GM19238 (cell line): Measurements from ENCODE around the gene ZNF443.
"Not testable (repeated sequence)": the region's sequence is repeated elsewhere in the genome, so short reads cannot be mapped to it uniquely, and the experiment has no call there.

ENCODE experiments used
- DNase-seq: peaks from one replicate; pipeline ENCODE4 v3.0.0; 2011; ENCODE audit warnings: low spot score; ENCODE audit not compliant: insufficient read length

ZNF443 gene

DNA sequence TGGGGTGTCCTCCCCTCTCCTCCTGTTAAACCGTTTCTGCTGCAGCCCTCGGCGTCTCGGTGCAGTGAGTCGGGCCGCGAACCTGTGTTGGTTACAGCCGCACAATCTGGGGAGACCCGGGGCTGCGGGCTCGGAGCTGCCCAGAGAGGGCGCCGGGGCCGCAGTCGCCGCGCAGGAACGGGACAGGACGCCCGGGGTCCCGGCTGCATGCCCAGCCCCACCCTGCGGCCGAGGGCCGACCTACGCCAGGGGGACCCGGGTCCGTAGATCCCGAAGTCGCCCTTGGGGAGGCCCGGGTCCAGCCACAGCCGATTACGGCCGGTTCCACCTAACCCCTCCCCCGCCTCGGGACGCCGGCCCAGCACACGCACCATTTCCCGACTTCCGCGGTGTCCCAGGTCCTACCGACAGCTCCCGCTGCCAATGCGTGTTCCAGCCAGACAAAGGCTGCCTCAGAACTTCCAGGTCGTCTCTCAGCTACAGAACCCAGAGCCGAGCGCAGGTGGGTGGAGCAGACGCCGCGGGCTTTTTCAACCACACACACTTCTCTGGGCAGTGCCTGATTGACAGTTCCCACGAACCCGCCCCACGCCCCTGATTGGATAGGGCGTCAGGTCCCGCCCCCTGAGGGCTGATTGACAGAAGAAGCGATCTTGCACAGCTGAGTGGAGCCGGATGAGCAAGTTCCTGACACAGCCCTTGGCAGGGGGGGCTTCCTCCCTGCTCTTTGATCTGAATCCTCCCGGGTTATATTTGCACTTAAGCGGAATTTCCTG is at the start of gene ZNF443:
TSS of gene ZNF443 (minus strand) at position 481 of the 776 bp plus-strand sequence. CDS start at position 374, 107 bp downstream.
- peak; percentile 58 for DNase-seq

GRCh38 chr19:12486265-12486783 is 45.5 kb upstream of the ZNF443 start:
- not testable (repeated sequence) for DNase-seq

DNA sequence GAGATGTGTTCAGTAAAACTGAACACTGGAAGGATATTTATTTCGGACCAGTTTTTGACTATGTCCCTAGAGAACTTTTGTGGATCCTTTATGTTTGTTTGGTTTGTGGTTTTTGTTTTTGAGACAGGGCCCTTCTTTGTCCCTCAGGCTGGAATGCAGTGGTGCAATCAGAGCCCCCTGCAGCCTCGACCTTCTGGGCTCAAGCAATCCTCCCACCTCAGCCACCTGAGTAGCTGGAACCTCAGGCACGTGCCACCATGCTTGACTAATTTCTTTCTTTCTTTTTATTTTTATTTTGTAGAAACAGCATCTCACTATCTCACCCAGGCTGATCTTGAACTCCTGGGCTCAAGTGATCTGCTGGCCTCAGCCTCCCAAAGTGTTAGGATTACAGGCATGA is 44.8 kb upstream of the ZNF443 start:
- DNase-seq = no peak

DNA sequence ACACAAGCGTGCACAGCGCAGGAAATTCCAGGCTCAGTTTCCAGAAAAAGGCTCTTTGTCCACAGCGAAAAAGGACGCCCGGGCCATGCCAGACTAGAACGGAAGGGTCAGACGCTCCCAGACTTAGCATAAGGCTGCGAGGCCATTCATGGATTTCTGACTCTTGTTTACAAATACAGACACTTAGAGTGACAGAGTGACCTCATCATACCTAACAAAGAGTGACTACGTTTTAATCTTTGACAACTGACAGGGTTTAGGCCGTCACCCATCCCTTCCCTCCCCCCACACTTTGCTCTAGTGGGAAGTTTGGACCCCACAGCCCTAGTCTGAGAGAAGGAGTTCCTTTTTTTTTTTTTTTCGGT is 44.2 kb upstream of the ZNF443 start:
- no peak for DNase-seq

- peak; percentile 79 for DNase-seq
These were observed 43.7 kb upstream of the ZNF443 start, which contains the start of gene ZNF709 for GRCh38 chr19:12484371-12485051. ZNF709 (minus strand) TSS chr19:12484816; CDS start chr19:12484657, 159 bp downstream.

DNA sequence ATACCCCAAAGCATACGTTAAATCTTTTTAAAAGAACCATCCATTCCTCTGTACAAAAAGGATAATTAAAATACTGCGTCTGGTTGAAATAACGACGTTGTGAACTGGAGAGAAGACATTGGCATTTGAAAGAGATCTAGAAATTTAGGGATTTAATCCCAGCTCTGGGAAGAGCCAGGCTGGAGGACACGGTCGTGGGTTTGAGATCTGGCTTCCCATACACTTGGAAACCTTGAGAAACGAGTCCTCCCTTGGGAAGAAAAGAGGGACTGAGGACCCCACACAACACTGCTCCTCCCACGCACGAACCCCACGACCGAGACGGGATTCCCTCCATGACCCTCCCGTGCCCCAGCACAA is 43.2 kb upstream of the ZNF443 start:
- DNase-seq = no peak

GRCh38 chr19:12482509-12482886 is 41.7 kb upstream of the ZNF443 start:
- DNase-seq = no peak

DNA sequence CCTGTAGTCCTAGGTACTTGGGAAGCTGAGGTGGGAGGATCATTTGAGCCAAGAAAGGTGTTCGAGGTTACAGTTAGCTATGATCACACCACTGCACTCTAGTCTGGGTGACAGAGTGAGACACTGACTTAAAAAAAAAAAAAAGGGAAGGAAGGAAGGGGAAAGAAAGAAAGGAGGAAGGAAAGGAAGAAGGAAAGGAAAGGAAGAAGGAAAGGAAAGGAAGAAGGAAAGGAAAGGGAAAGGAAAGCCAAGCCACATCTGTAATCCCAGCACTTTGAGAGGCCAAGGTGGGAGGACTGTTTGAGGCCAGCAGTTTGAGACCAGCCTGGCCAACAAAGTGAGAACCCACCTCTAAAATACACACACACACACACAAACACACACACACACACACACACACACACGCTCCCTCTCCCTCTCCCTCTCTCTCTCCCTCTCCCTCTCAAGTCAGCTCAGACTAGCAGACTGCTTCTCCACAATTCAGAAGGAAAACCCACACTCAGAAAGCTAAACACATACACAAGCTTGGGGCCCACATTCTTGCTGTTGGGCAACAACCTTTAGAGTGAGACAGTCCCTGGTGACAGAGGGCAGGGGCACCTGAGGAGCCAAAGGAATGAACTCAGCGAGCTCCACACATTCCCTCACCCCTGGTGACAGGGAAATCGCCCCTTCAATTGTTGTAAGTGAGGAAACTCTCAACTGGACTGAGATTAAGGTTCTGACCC is 41.1 kb upstream of the ZNF443 start:
- no peak for DNase-seq

- no peak for DNase-seq
These were observed 37.6 kb upstream of the ZNF443 start for GRCh38 chr19:12478234-12478941.

GRCh38 chr19:12467651-12468050 is 26.8 kb upstream of the ZNF443 start:
- not testable (repeated sequence) for DNase-seq

- no peak for DNase-seq
These were observed 24.4 kb upstream of the ZNF443 start for GRCh38 chr19:12465211-12465610.

DNA sequence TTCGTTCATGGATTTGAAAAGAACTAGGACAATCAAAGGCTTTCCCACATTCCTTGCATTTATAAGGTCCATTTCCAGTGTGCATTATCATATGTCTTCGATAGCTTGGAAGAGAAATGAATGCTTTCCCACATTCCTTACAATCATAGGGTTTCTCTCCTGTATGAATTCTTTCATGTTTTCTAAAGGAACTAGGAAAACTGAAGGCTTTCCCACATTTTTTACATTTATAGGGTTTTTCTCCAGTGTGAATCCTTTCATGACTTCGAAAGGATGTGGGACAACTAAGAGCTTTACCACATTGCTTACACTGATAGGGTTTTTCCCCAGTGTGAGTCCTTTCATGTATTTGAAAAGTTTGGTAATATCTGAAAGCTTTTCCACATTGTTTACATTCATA is 23.9 kb upstream of the ZNF443 start:
- no peak for DNase-seq

- DNase-seq = not testable (repeated sequence)
These were observed 23.3 kb upstream of the ZNF443 start for GRCh38 chr19:12464139-12464538.

- DNase-seq = no peak
These were observed 12.7 kb upstream of the ZNF443 start for GRCh38 chr19:12453495-12453894.

DNA sequence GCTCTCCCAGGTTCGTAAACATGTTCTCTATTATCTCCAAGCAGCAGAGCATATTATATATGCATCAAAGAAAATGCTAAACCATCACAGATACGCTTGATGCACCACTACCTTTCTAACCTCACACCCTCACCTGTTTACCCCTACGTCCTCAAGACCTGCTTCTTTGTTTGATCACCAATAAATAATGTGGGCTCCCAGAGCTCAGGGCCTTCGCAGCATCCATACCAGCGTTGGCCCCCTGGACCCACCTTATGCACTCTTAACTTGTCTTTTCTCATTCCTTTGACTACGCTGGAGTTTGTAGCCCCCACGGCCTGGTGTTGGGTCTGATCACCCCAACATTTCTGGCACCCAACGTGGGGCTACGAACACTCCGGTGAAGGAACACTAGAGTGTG is 10.0 kb upstream of the ZNF443 start:
- DNase-seq = no peak

GRCh38 chr19:12448808-12449207 is 8.0 kb upstream of the ZNF443 start:
- no peak for DNase-seq

- DNase-seq = not testable (repeated sequence)
These were observed 908 bp downstream of the ZNF443 start for GRCh38 chr19:12439686-12440540.

DNA sequence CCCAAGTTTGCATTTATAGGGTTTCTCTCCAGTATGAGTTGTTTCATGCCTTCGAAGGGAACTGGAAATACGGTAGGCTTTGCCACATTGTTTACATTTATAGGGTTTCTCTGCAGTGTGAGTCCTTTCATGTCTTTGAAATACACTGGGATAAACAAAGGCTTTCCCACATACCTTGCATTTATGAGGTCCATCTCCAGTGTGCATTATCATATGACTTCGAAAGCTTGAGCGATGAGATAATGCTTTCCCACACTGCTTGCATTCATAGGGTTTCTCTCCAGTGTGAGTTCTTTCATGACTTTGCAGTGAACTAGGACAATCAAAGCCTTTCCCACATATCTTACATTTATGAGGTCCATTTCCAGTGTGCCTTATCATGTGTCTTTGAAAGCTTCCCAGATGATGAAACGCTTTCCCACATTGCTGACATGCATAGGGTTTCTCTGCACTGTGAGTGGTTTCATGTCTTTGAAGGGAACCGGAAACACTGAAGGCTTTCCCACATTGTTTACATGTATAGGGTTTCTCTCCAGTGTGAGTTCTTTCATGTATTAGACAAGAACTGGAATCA is 10.0 kb downstream of the ZNF443 start:
- not testable (repeated sequence) for DNase-seq

DNA sequence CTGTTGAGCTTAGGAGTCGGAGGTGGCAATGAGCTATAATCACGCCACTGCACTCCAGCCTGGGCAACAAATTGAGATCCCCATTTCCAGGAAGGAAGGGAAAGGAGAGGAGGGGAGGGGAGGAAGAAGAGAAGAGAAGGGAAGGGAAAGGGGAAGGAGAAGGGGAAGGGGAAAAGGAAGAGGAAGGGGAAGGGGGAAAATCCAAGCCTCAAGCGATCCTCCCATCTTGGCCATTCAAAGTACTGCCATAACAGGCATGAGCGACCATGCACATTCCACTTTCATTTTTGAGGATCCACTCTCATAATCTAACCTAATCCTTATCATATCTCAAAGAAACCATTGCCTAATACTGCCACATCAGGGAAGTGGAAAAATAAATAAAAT is 14.9 kb downstream of the ZNF443 start:
- no peak for DNase-seq

DNA sequence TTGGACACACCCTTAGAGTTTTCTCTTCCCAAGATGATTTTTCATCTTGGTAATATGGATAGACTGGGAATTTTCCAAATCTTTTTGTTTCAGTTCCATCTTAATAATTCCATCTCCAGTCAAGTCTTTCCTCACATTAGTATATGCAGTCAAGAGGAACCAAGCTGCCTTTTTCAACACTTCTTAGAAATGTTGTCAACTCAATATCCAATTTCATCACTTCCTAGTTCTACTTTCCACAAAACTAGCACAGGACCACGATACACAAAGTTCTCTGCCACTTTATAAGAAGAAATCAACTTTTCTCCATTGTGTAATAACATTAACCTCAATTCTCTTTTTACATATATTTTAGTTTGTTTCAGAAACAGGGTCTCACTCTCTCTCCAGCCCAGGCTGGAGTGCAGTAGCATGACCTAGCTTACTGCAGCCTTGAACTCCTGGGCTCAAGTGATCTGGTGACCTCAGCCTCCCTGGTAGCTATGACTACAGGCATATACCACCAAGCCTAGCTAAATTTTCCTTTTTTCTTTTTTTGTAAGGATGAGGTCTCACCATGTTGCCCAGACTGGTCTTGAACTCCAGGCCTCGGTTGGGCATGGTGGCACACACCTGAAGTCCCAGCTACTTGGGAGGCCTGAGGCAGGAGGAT is 15.5 kb downstream of the ZNF443 start:
- DNase-seq = no peak
